ENCODE data around the gene SLC12A8. TPM values are rescaled to one million over a fixed set of nuclear protein-coding genes. Genes with fewer than 3 reads are reported as not detected.

The SLC12A8 gene
- total and polyA plus RNA-seq, 9 of the 15 experiments (the other 6 are each of a cell fraction or from before 2014, with no cell fraction given): 0.04 to 0.33 (median 0.09) TPM; not detected in 4

GRCh38 chr3:125132815-125133214 is 79.7 kb downstream of the SLC12A8 start:
- TF ChIP-seq KLF6 (CRISPR knock-in tag; IDR thresholded peaks at IDR 0.05; ENCODE audit: borderline replicate concordance) (no peak), TGIF2 (CRISPR knock-in tag; IDR thresholded peaks at IDR 0.05) (no peak), ZNF668 (CRISPR knock-in tag; IDR thresholded peaks at IDR 0.05) (no peak), SMAD1 (IDR thresholded peaks at IDR 0.05; ENCODE audit: low read depth, low read length, partially characterized antibody) (no peak), CBX1 (IDR thresholded peaks at IDR 0.05; ENCODE audit: low read depth) (no peak), ZNF57 (CRISPR knock-in tag; IDR thresholded peaks at IDR 0.05) (no peak), ARID2 (IDR thresholded peaks at IDR 0.05) (no peak), CHD7 (IDR thresholded peaks at IDR 0.05; ENCODE audit: low read depth, low read length) (no peak), BMI1 (IDR thresholded peaks at IDR 0.05; ENCODE audit: low read length) (no peak), HNRNPUL1 (IDR thresholded peaks at IDR 0.05; ENCODE audit: low read length) (no peak)
- no peak overlapping the region for H3K27ac ChIP-seq (ENCODE audit: extremely low read depth, low read depth, low read length)
- H3K4me2 ChIP-seq (ENCODE audit: insufficient read depth, low read length): no peak overlapping the region
- H3K9me3 ChIP-seq (replicated peaks; ENCODE audit: control insufficient read depth, insufficient read depth, low read depth, low read length): no peaks in the 10 kb centered on the region
- H3K4me1 ChIP-seq (replicated peaks in 1 of 2; ENCODE audit: control insufficient read depth in 2 of 2, insufficient read depth in 2 of 2, low read length in 2 of 2): peaks cover 0 to 5% of the 10 kb centered on the region in 2 experiments; a peak in 2 of 5 replicates
- no peak overlapping the region for H2AFZ ChIP-seq (ENCODE audit: low read depth, low read length)
- ChIA-PET POLR2A (interaction anchor here (1.5 kb wide), 1 partner anchor 22 kb away, joined by 3 read pairs; no protein-coding TSS in a partner anchor), CTCF (ENCODE audit: low intra/inter-chr PET ratio) (no interaction called here)
- H3K79me2 ChIP-seq (ENCODE audit: control insufficient read depth, insufficient read depth, low read length): no peaks in the 10 kb centered on the region
- DNase-seq (ENCODE audit: extremely low read depth in 1 of 4, low spot score in 3 of 4) (no peak), ATAC-seq (no peak), FAIRE-seq (no peak)
- H3K9me1 ChIP-seq (ENCODE audit: control insufficient read depth, insufficient read depth, low read length): no peaks in the 10 kb centered on the region
- H3K27me3 ChIP-seq (ENCODE audit: control insufficient read depth in 2 of 2, insufficient read depth in 2 of 2, low read length in 2 of 2): peaks cover 11 to 22% of the 10 kb centered on the region in 2 experiments; a peak in 4 of 5 replicates
- H3K4me3 ChIP-seq: no peak overlapping the region
- H4K20me1 ChIP-seq (replicated peaks; ENCODE audit: control insufficient read depth, insufficient read depth, low read length): no peaks in the 10 kb centered on the region
- no TSS peak for BruUV-seq (replicated peaks)
- intact Hi-C loops (cut with micrococcal nuclease): no loop called here
- in situ Hi-C loops (cut with MboI): loop anchor here (10.0 kb wide), 1 partner anchor 1022 kb away; no protein-coding TSS in a partner anchor
- no peak overlapping the region for H3K9ac ChIP-seq (ENCODE audit: insufficient read depth in 1 of 2, low read depth in 2 of 2, low read length in 2 of 2)
- 0% methylated on average over 2 of the region's 2 CpGs for WGBS (ENCODE audit: insufficient coverage, low coverage, missing lambda C conversion rate)
- H3K36me3 ChIP-seq (ENCODE audit: control insufficient read depth, insufficient read depth, low read length): no peaks in the 10 kb centered on the region
